Fibroblast of peridontal ligament (primary cell): Measurements from ENCODE around the gene PCAT7.
A peak's percentile ranks its signal among the peaks of the same experiment; 100 is the strongest.
"Not testable (repeated sequence)": the region's sequence is repeated elsewhere in the genome, so short reads cannot be mapped to it uniquely, and the experiment has no call there.

Source experiments
- DNase-seq: peaks from one replicate; pipeline ENCODE4 v3.0.0-alpha.2; 2010; ENCODE audit errors: extremely low read depth

PCAT7 gene

DNA sequence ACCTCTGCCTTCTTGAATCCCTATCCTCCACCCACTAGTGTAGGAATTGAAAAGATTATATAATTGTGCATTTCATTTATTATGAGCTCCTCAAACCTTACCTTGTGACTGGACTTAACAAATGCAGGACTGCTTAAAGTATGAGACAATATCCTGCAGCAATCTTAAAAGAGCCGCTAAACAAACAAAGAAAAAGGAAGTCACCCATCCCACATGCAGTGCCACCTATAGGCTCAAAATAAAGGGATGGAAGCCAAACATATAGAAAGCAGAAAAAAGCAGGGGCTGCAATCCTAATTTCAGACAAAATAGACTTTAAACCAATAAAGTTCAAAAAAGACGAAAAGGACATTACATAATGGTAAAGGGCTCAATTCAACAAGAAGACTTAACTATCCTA lies 8.7 kb downstream of the PCAT7 start:
- DNase-seq, result no peak

DNA sequence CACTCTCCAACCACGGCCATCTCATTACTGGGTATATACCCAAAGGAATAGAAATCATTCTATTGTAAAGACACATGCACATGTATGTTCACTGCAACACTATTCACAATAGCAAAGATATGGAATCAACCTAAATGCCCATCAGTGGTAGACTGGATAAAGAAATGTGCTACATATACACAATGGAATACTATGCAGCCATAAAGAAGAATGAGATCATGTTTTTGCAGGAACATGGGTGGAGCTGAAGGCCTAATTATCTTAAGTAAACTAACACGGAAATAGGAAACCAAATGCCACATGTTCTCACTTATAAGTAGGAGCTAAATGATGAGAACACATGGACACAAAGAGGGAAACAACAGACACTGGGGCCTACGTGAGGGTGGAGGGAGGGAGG lies 9.4 kb downstream of the PCAT7 start:
- not testable (repeated sequence) for DNase-seq

DNA sequence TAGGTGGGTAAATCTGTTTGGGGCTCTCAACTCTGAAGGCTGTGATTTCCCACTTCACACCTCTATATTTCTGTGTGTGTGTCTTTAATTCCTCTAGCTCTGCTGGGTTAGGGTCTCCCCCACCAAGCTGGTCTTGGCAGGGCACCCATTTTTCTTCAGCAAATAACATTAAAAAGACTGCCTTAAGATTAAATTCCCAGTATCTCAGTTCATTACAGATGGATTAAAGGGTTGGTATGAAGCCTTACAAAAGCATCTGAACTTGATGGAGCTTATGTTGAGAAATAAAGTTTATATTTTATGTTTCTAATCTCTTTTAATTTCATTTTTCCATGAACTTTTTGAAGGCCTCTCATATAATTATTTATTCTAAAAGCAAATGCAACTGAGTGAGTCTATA lies 11.7 kb downstream of the PCAT7 start:
- DNase-seq, result no peak

DNA sequence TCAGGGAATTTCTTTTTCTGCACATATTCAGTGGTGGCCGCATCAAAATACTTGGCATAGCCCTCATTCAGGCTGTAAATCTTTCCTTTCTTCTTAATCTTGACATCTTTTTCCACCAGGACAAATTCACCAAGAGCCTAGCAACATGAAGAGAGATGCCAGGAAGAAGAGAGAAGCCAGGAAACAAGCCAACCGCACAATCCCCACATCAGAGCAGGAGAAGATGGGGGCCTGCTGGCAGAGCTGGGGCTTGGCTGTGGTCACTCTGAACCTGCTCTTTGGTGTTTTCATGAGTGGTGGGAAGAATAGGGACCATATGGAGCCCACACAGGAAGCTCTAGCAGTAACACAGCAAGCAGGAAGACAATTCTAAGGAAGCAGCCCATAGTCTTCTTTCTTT lies 12.4 kb downstream of the PCAT7 start:
- DNase-seq, result no peak

DNA sequence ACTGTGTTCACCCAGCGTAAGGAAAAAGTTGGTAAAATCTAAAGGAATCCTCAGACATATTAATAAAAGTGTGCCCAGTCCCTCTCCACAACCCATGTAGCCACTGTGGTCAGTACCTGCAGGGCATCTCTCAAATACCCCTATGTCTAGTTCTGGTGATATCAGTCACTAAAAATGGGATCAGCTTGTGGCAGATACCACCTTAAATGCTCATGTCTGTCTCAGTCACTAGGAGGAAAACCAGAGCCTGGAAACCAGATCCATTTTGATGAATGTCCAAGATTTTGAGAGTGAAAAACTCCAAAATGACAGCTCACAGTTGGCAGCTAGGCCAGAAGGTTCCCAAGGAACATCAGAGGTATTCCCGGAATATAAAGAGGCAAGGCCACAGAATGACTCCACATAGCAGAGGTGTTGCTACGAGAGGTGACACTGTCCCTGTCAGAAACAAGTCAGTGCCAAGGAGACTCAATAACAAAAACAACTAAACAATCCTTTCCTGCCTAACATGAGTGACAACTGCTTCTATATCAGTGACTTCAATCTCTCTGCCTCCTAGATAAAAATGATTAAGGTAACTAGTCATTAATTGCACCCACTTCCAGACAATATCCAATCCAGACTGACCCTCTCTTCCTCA lies 13.5 kb downstream of the PCAT7 start:
- DNase-seq, result no peak

DNA sequence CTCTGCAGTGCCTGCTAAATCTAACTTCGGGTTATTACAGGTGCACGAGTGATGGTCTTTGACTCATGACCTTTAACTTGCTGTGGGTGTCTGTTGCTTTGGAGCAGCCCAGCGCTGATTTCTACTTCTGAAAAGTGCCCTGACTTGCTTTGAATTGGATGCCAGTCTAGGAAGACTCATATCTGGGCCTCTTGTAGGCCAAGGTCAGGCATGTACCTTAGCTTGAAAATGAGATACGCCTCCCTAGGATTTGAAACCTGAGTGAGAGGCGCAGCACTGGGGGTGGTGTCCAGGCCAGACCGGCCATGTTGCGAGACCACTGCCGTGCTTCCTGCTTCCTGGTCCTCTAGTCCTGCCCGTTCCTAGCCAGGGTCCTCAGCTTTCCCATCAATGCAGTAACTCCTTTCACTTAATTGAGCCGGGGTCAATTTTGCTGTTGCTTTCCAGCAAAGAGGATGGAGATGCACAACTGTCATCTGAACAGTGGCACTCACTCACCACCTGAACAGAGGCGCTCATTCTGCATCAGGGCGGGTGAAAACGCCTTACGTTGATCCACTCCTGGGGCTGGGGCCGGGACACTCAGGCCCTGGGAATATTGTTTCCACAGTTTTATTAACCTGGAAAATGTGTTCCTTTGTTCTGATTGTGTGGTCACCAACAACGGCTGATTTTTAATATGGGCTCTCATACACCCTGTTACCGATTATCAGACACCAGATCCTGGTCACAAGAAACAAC lies 14.3 kb downstream of the PCAT7 start:
- no peak for DNase-seq

DNA sequence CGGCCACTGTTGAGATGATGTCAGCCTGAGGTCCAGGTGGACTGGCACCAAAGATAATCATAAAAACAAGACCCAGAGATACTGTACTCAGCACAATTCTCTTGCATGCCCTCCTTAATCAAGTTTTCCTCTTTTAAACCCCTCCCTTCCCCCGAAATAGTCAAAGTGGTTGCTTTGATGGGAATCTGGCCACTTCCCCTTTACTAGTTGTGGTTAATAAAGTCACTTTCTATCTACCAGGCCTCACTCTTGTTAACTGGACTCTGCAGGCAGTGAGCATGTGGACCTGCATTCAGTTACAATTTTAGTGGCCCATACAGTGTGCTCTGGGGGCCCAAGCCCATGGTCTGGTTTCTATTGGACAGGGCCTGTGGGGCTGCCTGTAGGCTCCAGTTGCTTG lies 21.2 kb downstream of the PCAT7 start:
- DNase-seq, result no peak

DNA sequence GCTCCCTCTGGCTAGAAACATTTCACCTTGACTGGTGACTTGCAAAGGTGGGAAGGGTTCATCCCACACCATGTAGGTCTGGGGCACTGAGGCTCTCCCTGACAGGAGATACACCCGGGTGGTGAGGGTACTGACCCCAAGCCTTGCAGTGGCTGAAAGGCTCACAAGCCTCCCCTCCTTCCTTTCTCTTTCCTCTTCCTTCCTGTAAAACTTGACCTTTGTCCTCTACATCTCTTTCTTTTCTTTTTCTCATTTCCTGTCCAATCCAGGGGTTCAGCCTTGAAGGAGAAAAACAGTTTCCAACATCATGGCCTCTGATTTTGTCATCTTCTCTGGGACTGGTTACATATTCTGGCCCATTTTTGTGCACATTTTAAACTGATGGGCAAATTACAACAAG lies 22.2 kb downstream of the PCAT7 start:
- no peak for DNase-seq

DNA sequence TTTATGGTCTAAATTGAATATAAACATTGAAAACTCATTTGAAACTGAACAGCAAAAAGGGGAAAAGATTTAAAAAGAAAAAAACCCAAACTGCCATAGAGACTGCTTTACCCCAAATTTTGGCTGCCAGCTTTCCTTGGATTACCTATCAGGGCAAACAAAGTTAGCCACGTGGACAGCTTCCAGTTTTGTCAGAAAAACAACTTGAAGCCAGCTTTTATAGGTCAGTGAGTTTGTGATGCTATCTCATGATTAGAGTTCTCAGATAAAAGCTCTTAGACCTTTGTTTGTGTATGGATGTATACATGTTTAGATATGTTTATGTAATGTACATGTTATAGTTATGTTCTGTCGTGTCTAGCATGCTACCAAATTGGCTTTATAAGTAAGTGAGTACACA lies 22.7 kb downstream of the PCAT7 start:
- no peak for DNase-seq

DNA sequence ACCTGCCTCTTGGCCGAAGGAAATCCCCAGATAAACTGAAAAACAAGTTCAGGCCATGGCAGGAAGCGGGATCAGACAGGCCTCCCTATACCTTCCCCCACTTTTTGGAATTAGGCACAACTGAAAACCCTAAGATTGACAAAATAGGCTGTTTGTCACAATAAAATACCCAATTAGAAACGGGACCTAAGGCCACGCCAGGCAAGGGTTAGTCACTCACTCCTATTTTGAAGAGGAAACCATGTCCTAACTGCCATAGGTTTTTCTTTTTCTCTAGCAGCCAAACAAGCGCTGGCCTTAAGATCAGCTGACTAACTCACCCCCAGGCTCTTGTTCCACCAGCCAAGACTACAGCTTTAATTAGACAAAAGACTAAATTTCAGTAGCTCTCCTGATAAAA lies 26.8 kb downstream of the PCAT7 start:
- DNase-seq, result no peak

DNA sequence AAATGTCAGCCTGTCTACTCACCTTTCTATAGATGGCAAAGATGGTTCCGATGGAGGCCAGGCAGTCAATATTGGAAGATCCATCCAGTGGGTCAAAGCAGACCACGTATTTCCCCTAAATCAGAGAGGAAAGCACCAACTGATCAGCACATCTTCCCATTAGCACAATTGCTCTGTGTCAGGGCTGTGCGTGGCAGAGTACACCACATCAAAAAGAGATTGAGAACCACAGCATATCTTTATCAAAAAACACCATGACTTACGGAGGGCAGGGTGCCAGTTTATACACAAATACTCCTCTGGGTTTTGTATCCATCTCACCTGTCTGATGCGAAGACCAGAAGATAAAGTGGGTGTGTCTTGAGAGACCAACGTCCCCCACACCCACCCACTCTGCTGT lies 29.7 kb downstream of the PCAT7 start:
- no peak for DNase-seq

DNA sequence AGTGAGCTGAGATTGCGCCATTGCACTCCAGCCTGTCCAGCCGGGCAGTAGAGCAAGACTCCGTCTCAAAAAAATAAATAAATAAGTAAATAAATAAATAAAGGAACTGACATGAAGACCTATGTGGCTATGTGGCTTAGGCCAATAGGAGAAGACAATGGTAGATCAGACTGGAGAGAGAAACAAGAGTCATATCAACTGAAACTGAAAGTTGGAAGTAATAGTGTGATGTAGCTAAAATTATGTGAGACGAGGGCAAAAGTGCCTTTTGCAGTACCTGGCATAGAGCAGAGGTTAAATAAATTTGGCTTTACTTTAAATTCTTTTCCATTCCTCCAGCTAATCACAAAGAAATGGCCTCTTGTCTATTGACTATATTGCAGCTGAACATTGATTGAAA lies 31.4 kb downstream of the PCAT7 start:
- no peak for DNase-seq

DNA sequence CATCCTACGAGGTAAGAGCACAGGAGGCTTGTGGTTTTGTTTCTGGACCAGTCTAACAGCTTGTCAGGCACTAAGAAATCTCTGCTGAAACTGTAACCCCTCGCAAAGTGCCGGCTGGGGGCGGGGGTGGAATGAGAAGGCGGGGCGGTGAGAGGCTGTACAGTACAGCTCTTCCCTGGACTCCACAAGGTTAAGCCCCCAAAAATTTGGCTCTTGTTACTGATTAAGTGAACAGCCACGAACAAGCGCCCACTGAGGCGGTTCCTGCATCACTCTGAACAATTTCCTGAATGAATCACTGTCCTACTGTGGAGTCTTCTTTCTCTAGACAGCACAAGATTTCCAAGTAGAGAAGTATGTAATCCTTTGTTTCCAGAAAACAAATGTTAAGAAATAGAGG lies 31.9 kb downstream of the PCAT7 start:
- peak; percentile 7 for DNase-seq

DNA sequence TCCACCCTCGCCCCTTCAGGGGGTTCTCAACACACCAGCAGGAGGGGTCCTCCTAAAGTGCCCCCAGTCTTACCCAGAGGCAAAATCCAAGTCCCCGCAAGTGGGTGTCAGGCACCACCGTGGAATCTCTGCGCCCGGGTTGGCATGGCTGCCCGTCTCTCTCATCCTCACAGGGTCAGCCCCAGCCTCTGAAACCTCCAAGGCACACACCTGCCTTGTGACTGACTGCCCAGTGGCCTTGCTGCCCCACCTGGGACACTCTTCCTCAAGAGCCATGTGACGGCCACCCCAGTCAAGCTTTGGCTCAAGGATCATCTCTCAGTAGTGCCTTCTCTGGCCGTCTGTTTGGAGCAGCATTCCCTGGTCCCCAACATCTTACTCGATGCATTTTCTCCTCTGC lies 33.8 kb downstream of the PCAT7 start:
- DNase-seq, result no peak

DNA sequence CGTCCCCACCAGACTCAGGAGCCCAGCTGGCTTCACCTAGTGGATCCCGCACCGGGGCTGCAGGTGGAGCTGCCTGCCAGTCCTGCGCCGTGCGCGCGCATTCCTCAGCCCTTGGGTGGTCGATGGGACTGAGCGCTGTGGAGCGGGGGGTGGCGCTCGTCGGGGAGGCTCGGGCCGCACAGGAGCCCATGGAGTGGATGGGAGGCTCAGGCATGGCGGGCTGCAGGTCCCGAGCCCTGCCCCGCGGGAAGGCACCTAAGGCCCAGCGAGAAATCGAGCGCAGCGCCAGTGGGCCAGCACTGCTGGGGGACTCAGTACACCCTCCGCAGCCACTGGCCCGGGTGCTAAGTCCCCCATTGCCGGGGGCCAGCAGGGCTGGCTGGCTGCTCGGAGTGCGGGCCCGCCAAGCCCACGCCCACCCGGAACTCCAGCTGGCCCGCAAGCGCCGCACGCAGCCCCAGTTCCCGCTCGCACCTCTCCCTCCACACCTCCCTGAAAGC lies 36.2 kb downstream of the PCAT7 start:
- not testable (repeated sequence) for DNase-seq

DNA sequence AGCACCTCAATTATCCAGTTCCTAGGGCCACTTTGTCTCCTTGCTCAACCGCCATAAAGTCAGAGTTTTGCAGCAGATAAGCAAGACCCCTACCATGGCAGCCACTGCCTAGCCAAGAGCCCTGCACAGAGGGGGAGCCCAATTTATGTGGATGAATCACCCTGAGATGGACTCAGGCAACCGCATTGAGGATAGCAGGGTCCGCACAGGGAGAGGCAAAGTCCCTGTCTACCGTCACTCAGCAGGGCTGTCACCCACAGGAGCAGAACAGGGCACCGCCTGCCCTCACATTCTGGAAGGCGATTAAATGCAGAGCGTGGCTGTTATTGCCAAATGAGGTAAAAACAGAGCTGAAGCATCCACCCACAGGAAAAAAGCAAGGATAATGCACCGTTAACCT lies 37.0 kb downstream of the PCAT7 start:
- DNase-seq, result no peak

DNA sequence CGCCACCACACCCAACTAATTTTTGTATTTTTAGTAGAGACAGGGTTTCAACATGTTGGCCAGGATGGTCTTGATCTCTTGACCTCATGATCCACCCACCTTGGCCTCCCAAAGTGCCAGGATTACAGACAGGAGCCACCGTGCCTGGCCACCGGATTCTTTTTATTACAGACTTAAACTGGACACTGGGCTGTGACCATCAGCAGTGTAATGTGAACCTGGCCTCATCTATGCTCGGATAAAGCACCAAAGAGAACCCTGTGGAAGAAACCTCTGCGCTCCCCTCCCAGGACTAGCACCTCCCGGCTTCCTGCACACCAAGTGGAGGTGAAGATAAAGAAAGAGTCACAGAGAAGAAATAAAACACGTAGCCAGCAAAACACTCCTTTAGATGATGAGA lies 37.8 kb downstream of the PCAT7 start:
- DNase-seq, result not testable (repeated sequence)

DNA sequence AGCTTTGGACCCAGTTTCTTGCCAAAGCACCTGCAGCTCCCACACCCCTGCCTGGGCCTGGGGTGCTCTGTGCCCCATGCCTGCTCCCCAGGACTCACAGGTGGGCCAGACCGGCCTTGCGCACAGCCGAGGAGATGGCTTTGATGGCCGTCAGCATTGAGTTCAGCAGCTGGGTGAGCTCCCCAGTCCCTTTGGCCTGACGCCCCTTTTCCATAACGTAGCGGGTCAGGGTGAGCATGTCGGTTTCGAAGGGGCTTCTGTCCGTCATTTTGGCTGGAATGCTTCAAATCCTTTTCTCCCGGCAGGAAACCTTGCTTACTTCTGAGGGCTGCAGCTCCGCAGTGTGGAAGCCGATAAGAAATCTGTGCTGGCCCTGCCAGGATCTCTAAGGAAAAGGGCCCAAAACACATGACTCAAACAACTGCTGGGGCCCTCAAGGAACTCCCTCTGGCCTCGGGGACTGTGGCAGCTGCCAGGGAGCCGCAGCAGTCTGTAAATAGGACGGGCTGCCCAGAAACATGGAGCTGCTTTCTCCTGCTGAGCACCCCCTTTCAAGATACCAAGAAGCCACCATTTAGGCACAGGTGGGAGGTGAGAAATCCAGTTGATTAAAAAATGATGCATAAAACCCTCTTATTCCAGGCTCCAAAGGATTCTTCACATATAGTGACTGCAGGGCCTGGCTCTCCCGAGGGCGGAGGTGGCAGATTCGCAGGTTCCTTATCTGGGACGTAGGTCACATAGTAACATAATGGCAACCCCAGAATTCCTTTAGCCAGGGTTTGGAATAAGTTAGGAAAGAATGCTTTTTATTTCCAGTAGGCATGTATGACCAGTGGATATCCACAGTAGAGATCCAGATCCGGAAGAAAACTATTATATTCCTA lies 38.8 kb downstream of the PCAT7 start, which contains the start of gene FBP2:
FBP2 (minus strand) TSS at position 366 of the 887 bp plus-strand sequence; CDS start at position 268, 98 bp downstream.
- DNase-seq, result no peak

DNA sequence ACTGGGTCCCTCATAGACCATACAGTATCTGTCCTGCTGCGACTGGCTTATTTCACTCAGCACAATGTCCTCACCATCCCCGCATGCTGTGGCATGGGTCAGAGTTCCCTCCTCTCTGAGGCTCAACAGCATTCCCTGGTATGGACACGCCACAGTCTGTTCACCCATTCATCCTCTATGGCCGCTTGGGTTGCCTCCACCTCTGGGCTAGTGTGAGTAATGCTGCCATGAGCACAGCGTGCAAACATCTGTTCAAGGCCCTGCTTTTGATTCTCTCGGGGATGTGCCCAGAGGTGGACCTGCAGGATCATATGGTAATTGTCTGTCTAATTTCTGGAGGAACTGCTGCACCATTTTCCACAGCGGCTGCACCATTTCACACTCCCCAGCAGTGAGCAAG lies 44.2 kb downstream of the PCAT7 start:
- no peak for DNase-seq

DNA sequence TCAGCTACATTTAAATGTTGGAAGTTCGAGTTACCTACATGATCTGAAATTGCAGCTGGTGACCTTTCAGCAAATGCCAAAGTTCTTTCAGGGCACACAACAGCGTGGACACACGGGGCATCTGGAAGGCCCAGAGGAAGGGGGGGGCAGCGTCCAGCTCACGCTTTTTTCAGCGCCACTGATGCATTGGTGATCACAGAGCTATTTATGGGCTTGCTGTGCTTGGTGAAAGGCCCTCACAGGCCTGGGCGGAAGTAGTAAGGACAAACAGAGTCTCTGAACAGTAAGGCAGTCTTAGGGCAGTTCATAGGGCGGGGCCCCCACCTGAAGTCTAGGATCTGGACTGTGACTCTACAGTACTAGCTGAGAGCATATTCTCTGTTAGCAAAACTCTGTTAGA lies 45.4 kb downstream of the PCAT7 start:
- DNase-seq, result no peak

DNA sequence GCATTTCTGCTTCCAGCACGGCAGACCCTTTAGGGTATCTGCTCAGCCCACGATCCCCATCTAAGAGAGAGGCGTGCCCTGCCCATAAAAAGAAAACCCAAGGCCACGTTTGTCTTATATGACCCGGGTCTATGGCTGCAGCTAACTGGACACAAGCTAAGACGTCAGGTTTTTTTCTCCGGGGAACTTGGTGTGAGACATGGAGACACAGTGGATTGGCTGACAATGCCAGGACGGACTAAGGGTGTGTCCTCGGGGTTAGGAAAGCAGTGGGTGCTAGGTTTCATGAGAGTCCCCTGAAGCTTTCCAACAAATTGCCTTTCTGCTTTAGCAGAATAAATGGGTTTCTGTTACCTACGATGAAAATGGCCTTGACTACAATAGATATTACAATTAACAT lies 45.8 kb downstream of the PCAT7 start:
- no peak for DNase-seq

DNA sequence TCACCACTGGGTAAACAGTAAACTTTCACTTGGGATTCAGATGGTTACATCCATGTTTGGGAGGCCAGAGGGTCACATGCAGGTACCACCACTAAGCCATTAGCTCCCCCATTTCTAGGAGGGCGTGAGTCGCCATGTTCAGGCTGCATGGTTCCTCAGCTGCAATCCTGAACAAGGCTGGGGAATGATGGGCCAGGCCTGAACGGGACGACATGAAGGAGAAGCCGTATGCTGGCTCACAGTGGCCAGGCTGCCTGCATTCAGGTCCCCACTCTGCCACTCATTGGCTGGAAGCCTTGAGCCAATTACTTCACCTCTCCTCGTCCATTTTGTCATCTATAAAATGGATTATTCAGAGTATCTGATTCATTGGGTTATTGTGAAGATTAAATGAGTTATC lies 47.8 kb downstream of the PCAT7 start:
- DNase-seq, result no peak
